Activated CD8-positive, alpha-beta memory T cell treated with anti-CD3 and anti-CD28 coated beads for 36 hours (primary cell): ENCODE data around the gene ME1. TPM values are rescaled to one million over a fixed set of nuclear protein-coding genes. Genes with fewer than 3 reads are reported as not detected.

Experiments used
- CTCF ChIA-PET: fragments of 350-600 bp; sonication (Branson Sonifier 250); formaldehyde crosslinking; loops from one replicate; lab custom pipeline; 2021; ENCODE audit warnings: antibody characterized with exemption; lab: Charles Lee
- POLR2A ChIA-PET: fragments of 350-600 bp; sonication (Branson Sonifier 250); formaldehyde crosslinking; loops from one replicate; lab custom pipeline; 2021; ENCODE audit warnings: antibody characterized with exemption; lab: Charles Lee
- total RNA-seq, 2 experiments: library from RNA; stranded (reverse); gene quantifications; one replicate each; pipeline ENCODE4 v1.2.3, GENCODE V29; 2021

Gene ME1
- total RNA-seq, 2 experiments from 2014 or later = 0.34 to 0.44 TPM

- CTCF ChIA-PET = no interaction called here
- POLR2A ChIA-PET = no interaction called here
Measured at GRCh38 chr6:83167726-83168278, 263.0 kb downstream of the ME1 start.

Other genes with a start within 250 kb of the ME1 start
- gene PGM3, start 237.8 kb downstream of the ME1 start, total RNA-seq = 10 to 100 TPM; 19.8 to 21.7 TPM
- 1 to 10 TPM; 1.6 TPM for gene RWDD2A, start 237.7 kb downstream of the ME1 start, total RNA-seq
- under 1 TPM in 1 of 2 experiments, not detected in 1; 0.06 TPM for gene PRSS35, start 81.5 kb upstream of the ME1 start, total RNA-seq